NK-92 (cell line): ENCODE measurements around the gene CCDC102B.
"Not testable (repeated sequence)": the region's sequence is repeated elsewhere in the genome, so short reads cannot be mapped to it uniquely, and the experiment has no call there.

Experiments
- DNase-seq: peaks from one replicate; lab custom pipeline; 2025; ENCODE audit not compliant: unreplicated experiment; lab: John Stamatoyannopoulos, UW

The CCDC102B gene

DNA sequence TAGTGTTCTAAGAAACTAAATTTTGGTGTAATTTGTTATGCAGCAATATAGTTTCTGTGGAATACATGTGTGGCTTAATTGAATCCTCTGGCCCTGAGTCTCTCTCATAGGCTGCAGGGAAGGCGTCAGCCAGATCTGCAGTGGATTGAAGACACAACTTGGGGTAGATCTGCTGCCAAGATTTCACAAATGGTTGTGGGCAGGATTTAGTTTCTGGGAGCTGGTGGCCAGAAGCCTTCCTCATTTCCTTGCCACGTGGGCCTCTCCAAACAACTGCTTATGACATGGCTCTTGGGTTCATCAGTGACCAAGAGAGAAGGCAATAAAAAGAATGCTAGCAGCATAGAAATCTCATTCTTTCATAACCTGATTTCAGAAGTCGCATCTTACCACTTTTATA, 28.2 kb downstream of the CCDC102B start:
- no peak for DNase-seq

DNA sequence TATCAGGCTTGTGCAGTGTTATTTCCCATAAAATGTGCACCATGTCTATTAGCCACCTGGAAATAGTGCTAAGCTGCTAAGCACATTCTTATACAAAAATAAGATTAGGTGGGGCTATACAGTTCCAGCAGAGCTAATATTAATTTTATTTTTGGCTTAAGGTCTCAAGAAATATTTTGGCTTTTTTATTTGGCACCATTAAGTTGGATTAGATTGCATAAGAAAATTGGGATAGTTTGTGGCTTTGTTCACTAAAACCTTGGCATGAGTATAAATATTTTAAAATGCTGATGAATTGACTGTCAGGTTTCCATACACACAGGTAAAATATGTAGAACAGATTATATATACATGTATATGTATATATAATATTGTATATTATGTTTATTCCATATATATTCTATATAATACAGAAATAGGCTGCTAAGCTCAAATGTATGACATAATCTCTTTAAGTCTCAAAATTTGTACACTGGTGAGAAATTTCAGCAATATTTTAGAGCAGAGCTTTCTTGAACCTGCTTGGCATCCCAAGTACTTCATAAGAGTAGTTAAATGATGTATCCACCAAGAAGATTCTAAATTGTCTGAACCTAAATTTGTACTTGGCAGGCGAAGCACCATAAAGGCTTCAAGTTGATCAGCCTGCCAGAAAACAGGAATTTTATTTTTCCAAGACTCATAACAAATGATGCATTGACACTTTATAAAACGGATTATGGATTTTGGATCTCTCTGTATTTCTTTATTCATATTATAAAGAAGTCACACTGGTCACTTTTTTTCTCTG, 32.6 kb downstream of the CCDC102B start:
- no peak for DNase-seq

DNA sequence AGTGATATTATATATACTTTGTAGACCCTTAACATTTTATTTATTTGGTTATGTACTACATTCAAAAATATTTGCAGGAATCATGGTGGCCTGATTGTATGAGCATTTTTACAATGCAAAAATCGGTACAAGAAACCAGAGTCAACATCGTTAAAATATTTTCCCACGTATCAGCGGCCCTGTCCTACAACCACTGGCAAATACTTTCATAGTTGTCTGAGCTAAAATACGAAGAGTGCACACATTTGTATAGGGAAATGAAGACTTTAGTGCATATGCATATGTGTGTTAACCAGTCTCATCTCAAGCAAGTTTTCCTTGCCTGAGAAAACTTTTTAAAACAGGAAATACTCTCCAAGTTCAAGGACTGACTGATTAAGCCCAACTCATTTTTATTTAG, 35.9 kb downstream of the CCDC102B start:
- DNase-seq = no peak

DNA sequence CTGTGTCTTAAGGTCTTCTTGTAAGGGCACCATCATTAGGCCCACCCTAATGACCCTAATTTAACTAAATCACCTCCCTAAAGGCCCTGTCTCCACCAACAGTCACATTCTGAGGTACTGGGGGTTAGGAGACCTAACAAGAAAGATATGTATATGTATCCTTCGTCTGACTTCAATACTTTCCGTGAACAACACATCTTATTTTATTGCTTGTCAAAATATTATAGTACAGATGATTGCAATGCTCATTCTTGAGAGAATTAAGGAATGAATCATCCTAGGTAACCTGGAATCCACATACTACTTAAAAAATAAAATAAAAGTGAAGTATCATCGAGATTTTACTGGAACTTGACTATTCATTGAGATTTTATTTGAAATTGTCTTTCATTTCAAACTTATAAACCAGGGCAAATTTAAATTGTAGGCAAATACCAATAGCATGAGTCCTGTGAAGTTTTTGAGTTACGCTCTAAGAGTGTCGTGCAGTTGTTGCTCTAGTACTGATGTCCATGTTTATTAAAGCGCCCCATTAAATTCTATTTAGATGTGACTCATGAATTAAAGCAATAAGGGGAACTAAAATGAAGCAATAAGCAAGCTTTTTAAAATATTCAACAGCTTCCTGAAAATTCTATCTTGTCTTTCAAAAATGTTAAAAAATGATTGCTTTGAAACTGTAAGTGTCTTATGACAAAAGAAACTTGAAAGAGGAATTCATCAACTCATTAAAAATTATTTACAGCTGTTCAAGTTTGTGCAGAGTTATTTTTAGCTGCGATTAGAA, 40.0 kb downstream of the CCDC102B start:
- DNase-seq = no peak

DNA sequence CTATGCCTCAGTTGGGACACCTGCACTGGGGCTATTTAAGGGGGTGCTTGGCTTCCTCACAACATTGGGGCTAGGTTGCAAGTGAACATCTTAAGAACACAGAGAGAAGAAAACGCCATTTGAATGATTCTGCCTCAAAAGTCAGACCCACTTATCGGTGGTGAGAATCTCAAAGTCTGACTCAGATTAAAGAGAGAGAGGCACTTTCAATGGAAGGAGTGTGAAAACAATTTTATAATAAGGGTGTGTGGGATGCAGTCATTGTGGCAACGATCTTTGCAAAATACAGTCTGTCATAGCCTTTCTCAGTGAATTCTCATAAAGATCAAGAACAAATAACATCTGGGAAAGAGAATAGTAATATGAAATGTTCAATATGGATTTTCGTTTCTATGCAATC, 41.8 kb downstream of the CCDC102B start:
- no peak for DNase-seq

DNA sequence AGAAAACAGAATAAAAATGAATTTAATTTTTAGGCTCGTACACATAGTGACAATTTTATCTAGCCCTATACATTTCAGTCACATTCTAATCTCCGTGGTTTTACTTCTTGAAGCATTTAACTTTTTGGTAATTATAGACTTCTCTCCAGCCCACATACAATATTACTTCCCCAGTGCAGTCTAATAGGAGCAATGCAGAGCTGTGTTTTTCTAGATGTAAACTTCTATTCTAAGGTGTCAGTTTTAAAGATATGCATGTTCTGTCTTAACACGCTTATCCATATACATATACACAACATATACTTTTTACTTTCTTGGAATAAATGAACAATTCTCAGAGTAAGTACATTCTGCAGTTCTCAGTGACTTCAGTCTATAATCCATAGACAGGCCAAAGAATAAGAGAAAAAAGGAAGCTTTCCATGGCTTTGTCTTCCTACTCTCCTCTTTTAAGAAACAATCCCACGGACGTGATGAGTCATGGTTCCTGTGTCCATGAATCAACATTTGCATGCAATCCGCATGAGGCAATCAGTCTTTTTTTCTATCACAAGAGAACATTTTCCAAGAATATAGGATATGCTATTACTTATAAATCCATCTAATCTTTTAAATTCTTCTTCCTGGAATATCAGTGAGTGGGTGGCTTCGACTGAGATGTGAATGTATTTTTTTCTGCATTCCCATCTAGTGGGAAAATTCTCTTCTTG, 42.8 kb downstream of the CCDC102B start:
- DNase-seq = no peak

DNA sequence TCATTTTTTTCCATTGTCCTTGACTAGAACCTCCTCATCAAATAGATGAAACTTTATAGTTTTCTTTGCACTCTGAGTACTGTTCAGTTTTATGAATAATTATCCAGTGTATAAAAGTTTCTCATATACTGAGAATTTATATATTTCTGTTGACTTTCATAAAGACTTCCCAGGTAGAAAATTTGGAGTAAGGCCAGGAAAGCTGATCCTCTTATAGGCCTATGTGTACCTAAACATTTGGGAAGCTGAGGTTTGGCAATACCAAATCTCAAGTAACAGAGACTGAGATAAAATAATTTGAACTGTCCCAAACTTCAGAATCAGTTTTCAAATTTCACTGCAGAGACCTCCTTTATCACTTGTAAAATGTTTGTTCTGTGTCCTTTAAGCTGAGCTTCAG, 43.4 kb downstream of the CCDC102B start:
- no peak for DNase-seq

DNA sequence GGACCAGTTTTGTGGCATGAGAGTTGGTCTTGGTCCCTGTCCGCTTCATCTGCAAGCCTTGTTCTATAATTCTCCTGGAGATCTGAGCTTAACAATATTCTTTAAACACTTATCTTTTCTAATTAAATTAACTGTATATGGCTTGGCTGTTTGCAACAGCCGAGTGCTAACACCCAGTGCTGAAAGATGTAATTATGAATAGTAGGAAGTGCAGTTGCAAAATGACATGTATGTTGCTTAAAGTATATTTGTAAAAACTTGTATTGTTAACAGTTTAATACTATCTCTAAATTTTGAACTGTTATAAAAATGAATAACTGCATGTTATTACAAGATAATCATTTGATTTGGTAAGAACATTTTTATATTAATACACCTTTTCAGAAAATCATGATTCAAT, 45.1 kb downstream of the CCDC102B start:
- no peak for DNase-seq

DNA sequence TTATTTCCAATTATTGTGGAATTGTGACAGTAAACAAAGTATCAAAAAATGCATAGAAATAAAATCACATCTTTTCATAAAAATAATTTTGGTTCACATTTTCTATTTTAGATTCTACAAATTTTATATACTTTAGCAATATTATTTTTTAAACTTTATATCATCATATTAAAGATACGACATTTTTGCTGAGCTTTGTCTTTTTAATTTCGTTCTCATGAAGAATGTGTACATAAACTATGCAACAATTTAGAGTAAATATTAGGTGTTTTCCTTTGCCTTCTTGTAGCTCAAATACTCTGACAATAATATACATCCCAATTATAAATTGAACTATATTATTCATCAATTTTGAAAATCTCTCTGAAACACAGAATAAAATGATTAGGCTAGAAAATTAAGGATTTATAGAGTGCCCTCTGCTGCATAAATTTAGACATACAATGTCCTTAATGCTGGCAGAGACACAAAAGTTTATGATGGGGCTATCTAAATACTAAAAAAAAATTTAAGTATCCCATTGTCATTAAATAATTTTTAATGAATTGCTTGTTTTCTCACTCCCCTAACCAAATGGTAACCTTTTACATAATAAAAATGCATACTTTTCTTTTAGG, 45.7 kb downstream of the CCDC102B start:
- no peak for DNase-seq

DNA sequence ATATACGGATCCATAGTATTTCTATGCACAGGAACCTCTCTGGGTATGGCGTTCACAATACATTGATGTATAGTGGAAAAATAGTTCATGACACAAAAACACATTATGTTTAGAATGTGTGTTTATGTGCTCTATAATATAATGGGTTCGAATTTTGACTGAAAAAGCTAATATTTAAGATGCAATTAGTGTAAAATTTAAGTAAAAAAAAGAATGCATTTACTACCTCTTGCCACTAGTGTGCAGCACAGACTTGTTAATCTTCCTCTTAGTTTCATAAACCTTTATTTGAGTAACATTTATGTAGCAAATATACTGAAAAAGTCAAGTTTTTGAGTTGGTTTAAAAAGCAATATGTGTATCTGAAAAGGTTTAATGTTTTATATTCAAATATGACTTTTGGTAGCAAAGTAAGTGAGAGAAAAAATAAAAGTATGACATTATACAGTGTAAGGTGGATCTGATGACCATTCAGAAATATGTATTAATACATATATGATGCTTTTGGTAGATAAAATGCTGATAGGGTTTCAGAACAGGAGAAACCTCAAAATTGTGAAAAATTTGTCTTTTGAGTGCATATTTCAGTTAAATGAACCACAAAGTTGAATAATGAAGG, 49.4 kb downstream of the CCDC102B start:
- no peak for DNase-seq

DNA sequence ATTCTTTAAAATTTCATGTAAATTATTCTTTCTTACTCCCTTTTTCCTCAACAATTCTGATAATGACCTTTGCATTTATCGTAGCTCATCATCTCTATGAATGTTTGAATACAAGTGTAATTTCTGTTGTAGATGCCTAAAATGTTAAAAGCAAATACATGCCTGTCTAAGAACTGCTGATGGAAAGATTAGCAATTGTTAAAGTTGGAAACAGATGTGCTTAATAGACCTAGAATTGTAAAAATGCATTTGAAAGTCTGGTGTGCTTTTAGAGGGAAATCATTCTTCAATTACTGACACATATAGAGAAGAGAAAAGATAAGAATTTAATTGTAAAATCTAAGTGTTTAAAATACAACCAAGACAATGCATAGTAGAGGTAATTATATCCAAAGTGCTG, 50.4 kb downstream of the CCDC102B start:
- no peak for DNase-seq

DNA sequence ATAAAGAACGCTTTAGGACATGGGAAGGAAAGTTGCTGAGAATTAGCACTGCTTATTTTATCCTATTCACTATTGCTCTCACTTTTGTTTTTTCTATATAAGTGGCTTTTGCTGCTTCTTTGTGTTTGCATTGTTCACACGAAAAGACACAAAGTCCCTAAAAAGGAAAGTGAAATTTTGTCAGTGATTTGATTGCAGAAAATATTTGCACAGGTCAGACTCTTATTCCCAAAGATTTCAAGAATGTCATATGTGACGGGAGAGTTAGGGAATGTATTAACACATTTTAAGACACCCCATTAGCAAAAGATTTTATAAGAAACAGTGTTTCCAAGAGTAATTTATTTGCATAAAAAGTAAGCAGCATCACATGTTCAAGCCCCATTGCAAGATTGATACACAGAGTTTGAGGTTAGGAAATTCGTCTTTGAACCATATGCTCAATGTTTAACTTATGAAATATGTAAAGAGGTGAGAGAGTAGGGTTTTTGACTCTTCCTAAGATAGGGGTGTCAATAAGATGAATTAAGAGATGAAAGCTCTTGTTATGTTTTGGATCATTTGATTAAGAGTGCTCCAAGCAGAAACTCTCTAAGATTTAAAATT, 57.0 kb downstream of the CCDC102B start:
- DNase-seq = no peak

DNA sequence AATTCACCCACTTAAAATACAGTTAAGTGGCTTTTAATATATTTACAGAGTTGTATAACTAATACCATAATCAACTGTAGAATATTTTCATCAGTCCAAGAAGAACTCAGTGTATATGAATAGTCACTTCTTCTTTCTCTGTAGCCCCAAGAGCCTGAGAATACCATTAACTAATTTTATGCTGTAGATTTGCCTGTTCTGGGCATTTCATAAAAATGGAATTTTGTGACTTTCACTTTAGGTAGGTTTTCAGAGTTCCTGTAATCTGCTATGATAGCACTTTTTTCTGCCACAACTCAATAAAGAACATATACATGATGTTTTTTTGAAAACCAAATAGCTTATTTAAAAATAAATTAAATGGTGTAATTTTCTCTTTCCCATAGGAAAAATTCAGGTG, 57.6 kb downstream of the CCDC102B start:
- no peak for DNase-seq

DNA sequence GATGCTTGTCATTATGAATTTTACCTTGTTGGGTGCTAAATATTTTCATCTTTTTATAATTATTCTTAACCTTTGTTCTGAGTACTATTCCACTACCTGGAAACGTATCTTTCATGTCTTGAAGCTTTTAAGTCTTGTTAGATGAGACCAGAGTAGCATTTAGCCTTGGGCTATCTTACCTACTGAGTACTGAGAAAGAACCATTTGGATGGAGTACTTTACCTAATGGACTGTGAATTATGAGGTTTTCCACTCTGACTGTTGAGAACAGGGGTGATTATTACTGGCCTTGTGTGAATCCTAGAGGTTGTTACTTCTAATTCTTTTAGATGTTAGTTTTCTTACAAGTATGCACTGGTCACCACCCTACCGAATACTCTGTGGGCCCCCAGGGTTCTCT, 63.5 kb downstream of the CCDC102B start:
- no peak for DNase-seq

DNA sequence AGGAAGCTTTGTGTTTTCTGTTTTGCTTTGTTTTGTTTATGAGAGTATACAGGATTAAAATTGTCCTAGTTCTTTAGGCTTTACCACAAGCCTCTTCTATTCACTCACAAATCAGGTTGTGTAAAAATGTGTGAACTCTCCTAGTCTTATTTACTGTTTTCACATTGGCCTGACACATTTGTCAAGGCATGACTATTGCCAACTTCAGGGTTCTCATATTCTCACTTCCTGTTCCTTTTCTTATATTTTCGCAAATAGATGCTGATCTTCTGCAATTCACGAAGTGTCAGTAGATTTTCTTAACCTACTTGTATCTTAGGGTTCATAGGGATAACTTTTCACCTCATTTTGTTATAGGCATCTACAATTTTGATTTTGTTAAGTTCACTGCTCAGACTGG, 67.1 kb downstream of the CCDC102B start:
- DNase-seq = no peak

DNA sequence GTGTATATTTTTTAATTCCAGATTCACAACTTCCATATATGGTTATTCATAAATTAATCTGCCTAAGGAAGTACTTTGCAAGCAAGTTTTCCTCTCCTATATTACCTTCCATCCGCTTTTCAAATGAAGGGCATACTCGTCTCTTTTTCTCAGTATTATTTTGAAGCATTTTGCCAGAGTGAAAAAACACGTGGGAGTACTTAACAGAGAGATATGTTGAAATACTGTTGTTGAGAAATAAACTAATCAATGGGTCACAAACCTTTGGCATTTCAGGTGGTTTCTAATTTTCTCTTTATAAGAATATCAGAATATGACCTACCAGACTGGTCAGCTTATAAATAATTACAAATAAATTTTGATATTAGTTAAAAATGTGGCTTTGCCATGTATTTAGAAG, 67.6 kb downstream of the CCDC102B start:
- no peak for DNase-seq

DNA sequence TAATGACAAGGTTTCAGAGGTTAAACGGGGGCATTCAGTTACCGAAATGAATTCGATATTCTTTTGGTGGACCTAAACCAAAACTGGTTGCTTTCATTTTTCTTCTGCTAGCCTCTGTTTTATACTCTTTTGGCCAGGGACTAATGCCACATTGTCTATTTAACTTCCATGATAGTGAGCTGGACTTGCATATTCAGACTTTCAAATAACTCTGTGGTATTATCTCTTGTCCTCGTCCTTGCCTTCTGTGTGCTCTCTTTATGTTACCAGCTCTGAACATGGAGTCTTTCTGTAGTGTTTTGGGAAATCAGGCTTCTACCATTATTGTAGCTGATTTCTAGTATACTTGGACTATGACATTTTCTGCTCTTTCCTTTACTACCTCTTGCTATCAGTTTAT, 75.1 kb downstream of the CCDC102B start:
- no peak for DNase-seq

DNA sequence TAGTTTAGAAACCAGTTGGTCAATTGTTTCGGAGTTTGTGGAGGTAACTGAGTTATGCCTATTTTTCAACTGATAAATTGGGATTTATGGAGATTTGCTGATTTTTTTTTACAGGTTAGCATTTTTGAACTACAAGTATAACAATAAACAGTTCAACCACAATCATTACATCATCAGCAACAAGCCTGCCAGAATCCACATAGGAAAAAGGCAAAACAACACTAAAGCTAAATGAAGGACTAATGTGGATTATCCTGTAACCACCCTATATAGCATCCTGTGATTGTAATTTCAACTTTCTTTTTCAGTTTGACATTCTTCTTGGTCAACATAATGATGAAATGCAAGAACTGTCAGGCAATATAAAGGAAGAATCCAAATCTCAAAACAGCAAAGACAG, 76.5 kb downstream of the CCDC102B start:
- DNase-seq = no peak

DNA sequence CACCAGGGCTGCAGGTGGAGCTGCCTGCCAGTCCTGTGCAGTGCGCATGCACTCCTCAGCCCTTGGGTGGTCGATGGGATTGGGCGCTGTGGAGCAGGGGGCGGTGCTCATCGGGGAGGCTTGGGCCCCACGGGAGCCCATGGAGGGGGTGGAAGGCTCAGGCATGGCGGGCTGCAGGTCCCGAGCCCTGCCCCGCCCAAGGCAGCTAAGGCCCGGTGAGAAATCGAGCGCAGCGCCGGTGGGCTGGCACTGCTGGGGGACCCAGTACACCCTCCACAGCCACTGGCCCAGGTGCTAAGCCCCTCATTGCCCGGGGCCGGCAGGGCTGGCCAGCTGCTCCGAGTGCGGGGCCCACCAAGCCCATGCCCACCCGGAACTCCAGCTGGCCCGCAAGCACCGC, 82.1 kb downstream of the CCDC102B start:
- not testable (repeated sequence) for DNase-seq

DNA sequence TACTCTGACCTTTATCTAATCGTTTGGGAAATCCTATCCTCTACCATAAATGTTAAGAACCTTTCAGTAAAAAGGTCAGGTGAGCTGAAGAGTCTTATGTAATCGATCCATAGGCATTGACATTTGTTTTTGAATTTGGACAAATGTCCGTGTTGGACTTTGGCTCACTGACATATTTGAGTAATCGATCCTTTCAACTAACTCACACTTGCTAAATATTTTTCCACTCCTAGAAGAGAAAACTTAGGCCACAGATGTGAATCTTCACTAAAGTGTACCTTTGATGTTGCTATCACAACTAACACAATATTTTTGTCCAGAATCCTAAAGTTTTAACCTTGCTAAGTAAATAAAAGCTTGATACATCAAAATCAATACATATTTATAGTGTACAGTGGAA, 89.5 kb downstream of the CCDC102B start:
- DNase-seq = no peak

DNA sequence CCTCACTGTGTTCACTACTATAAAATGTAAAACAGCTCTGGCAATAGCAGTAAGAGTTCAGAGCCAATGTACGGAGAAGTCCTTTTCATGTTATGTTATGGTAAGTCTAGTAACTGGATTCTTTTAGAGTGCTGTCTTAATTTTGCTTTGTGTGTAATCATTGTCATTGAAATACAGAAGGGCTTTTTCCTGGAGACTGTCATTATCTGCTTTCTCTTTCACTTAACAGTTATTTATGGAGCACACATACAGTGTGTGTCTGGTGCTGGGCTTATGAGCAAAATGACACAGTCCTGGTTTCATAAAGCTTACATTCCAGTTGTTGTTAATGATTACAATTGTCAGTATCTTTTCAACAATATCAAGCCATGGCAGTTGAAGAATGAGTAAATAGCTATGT, 95.5 kb downstream of the CCDC102B start:
- DNase-seq = no peak
